NCI-H748 (cell line): ENCODE results near the gene NPR2.

Experiments used
- DNase-seq: peaks from one replicate; lab custom pipeline; 2025; ENCODE audit not compliant: unreplicated experiment; lab: John Stamatoyannopoulos, UW

The NPR2 gene

GRCh38 chr9:35852876-35853865 is 61.8 kb downstream of the NPR2 start:
- no peak for DNase-seq

- no peak for DNase-seq
Measured at GRCh38 chr9:35854091-35854762, 62.8 kb downstream of the NPR2 start.

- DNase-seq, result no peak
Measured at GRCh38 chr9:35856206-35856605, 64.8 kb downstream of the NPR2 start.

- DNase-seq, result no peak
Measured at GRCh38 chr9:35856882-35857281, 65.5 kb downstream of the NPR2 start.

GRCh38 chr9:35858458-35858857 is 67.1 kb downstream of the NPR2 start:
- DNase-seq, result no peak
